IPS DF 4.7 (cell line): Measurements from ENCODE around the gene ZNF536.

ENCODE experiments used
- DNase-seq: peaks from one replicate; pipeline ENCODE4 v3.0.0-alpha.2; 2013; ENCODE audit warnings: low spot score; ENCODE audit errors: extremely low read depth

The ZNF536 gene

GRCh38 chr19:30602661-30603350, 230.6 kb downstream of the ZNF536 start:
- no peak for DNase-seq

GRCh38 chr19:30604657-30605056, 232.5 kb downstream of the ZNF536 start:
- no peak for DNase-seq

GRCh38 chr19:30605333-30605732, 233.1 kb downstream of the ZNF536 start:
- DNase-seq, result no peak

- no peak for DNase-seq
These were observed 234.2 kb downstream of the ZNF536 start for GRCh38 chr19:30606114-30607050.
